Stimulated activated CD4-positive, alpha-beta T cell treated with anti-CD3 and anti-CD28 coated beads, TNF-alpha, amount 100 ng/mL, for 24 hours (primary cell): ENCODE data around the gene ENTR1.
"Not testable (repeated sequence)": the region's sequence is repeated elsewhere in the genome, so short reads cannot be mapped to it uniquely, and the experiment has no call there.

Experiments used
- DNase-seq, 3 experiments: peaks; one replicate each; pipeline ENCODE4 v3.0.0-alpha.2; 2020; ENCODE audit warnings: low read depth in 3 of 3

Gene ENTR1

DNA sequence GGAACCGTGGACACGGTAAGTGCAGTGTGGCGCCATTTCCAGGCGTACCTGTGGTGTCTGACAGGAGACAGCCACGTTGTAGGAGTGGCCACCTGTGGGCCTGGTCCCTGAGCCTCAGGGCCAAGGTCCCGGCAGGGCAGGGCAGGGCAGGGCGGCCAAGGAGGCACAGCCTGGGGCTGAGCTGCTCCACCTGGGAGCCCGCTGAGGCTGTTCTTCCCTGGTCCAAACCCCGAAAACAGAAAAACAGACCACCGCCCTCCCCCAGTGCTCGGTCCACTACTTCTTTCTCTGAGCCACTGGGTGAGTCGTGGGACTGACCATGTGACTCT, 8.6 kb upstream of the ENTR1 start:
- DNase-seq = no peak

DNA sequence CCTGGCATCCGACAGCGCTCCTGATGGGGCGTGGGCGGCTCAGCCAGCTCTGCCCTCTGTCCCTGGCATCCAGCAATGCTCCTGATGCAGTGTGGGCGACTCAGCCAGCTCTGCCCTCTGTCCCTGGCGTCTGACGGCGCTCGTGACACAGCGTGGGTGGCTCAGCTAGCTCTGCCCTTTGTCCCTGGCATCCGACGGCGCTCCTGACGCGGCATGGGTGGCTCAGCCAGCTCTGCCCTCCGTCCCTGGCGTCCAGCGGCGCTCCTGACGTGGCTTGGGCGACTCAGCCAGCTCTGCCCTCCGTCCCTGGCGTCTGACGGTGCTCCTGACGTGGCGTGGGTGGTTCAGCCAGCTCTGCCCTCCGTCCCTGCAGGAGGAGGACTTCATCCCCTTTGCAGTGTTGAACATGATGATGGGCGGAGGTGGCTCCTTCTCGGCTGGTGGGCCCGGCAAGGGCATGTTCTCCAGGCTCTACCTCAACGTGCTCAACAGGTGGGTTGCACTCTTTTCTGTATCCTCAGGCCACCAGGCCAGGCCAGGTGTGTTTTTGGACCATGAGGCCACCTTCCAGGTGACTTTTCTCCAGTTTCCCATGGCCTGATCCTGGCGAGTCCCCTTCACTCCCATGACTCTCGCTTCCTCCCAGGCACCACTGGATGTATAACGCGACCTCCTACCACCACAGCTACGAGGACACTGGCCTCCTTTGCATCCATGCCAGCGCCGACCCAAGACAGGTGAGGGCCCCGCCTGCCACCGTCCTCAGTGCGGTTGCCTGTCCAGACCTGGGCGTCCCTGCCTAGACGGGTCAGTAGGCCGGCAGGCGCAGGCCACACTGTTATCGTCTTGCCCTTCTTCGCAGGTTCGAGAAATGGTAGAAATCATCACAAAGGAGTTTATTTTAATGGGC, 8.0 kb upstream of the ENTR1 start:
- no peak for DNase-seq

DNA sequence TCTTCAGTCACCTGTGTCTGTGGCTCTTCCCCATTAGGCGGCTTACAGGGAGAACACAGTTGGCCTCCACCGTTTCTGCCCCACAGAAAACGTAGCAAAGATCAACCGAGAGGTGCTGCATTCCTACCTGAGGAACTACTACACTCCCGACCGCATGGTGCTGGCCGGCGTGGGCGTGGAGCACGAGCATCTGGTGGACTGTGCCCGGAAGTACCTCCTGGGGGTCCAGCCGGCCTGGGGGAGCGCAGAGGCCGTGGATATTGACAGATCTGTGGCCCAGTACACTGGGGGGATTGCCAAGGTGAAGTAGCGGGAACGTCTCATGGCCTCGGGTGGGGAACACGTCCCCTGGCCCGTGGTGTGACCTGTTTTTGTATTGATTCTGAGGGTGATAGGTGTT, 6.5 kb upstream of the ENTR1 start:
- no peak for DNase-seq

DNA sequence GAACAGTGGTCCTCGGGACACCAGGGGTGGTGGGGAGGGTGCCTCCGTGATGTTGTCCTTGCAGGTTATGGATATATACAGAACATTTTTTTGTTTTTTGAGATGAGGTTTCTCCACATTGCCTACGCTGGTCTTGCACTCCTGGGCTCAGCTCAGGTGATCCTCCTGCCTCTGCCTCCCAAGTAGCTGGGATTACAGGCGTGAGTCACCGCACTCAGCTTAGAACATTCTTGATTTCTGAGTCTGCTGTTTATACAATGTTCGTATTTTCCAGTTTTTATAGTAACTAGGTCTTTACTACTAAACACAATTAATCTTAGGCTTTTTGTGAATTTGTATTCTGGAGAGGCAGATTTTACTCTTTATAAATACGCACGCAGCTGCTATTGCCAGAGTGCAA, 6.0 kb upstream of the ENTR1 start:
- DNase-seq = no peak

DNA sequence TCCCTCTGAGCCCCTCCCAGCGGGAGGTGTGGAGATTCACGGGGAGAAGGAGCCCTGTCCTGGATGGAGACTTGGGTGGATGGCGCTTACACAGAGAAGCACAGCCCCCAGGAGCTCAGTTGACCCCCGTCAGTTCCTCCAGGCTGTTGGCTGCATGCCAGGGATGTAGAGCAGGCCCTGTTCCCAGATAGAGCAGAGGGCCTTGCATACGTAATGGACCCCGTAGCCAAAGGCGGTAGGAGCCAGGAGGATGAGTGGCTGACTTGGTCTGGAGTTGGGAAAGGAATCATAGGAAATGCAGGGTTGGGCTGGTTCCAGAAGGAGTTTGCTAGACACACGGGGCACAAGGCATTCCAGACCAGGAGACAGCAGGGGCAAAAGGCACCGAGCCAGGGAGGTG, 2.5 kb upstream of the ENTR1 start:
- DNase-seq = no peak

DNA sequence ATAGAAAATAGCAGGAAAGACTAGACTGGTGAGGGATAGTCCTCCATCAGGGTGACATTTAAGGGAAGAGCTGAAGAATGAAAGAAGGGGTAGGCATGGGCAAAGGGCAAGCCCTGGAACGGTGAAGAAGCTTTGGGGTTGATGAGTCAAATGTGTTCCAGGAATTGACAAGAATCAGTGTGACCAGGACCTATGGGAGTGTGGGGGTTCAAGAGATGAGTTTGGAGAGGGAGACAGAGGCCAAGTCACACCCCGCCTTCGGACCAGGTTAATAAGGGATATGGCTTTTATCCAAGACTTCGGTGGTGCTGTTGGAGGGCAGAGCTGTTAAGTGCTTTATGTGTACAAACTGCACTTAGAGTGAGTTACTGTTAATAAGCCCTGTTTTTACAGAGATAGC, 964 bp upstream of the ENTR1 start:
- DNase-seq = no peak

DNA sequence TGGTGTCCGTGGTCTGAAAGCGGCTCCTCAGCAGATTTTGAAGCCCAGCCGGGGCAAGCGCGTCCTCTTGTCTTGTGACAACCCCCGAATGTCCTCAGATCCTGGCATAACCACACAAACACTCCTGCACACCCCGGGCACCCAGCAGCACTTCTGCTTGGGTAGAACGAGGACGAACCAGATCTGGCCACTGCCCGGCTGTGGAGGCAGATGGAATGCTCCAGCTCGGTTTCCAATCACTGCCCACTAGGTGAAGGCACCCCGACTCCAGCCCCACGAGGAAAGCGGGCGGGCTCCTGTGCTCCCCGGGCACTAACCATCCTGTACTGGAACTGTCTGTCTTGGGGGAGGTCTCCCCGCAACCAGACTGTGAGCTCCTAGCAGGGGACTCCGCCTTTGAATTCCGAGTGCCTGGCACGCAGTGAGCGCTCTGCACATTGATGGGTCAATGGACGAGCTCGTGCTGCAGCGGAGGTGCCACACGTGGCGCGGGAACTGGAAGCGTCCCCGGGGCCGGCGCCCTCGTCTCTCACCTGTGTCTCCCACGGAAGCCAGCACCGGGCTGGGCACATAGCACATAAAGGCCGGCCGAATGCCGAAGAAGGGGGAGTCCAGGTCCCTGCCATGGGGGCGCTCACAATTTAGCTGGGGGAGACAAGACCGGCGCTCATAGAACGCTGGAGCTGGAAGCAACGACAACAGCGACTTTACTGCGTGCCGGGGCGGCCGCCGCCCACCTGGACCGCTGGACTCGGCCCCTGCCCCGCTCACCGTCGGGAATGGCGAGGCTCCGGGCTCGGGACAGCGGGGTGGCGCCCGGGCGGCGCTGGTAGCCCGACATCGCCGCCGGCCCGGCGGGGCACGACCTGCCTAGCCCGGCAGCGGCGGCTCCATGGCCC, 608 bp downstream of the ENTR1 start:
- DNase-seq = no peak

DNA sequence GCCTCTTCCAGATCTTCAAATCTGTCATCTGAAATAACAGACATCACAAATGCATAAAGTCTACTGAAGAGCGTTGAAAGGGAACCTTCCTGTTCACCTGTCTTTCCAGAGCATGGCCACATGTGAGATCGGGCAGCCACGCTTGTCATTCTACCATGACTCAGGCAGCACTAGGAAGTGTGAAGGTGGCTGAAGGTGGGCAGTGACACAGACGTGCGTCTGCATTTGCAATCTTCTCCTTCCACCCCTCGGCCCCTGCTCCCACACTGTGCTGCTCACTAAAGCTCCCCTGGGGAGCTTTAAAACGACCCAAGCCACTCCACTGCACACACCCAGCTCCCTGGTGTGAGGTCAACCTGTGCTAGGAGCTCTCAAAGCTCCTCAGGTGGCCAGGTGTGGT, 2.5 kb downstream of the ENTR1 start:
- no peak for DNase-seq

DNA sequence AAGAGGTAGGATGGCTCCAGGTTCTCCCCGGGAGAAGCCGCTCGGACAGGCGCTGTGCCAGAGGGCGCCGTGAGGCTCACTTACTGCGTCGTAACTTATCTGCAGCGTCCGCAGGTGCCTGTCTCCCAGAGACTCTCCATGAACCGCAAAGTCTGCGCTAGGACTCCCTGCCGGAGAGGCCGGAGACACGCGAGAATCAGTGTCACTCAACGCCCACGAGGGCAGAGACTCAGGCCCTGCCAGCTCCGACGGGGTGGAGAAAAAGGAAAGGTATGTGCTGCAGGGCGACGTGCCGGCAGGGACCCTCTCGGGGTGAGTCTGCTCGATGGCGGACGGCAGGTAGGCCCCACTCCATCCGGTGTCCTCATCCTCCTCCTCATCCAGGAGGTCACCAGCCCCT, 3.4 kb downstream of the ENTR1 start:
- not testable (repeated sequence) for DNase-seq

DNA sequence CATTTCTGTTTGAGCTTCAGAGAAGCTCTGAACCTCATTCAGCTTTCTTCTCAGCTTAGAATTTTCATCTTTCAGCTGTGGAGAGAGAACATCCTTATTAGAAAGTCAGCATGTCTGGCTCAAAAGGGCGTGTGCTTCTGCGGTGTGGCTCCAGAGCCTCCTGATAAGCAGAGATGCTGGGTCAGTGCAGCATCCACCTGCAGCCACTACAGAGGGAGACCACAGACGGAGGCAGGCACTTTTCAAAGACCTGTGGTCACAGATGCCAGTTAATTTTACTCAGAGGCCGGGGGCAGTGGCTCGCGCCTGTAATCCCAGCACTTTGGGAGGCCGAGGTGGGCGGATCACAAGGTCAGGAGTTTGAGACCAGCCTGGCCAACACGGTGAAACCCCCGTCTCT, 4.5 kb downstream of the ENTR1 start:
- not testable (repeated sequence) for DNase-seq

DNA sequence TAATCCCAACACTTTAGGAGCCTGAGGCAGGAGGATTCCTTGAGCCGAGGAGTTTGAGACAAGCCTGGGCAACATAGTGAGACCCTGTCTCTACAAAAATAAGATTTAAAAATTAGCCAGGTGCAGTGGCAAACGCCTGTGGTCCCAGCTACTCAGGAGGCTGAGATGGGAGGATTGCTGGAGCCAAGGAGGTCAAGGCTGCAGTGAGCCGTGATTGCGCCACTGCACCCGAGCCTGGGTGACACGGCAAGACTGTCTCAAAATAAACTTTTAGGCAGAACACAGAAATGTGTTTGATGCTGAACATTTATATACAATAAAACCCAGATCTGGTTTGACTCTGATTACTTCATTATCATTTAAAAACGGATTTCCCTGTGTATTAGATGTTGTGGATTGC, 4.9 kb downstream of the ENTR1 start:
- no peak for DNase-seq

DNA sequence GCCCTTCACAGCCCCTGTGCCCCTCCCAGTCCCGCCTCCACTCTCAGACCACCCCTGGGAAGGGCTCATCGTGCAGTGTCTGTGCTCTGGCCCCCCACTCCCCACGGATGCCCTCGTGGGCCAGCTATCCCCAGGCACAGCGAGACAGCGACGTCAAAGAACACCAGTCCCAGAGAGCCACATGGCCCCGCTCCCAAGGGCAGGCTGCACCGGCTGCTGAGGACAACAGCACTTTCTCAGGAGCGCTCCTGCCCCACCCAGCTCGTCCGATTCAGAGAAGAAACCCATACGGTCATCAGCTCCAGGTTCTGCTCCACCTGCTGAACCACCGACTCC, 5.6 kb downstream of the ENTR1 start:
- DNase-seq = no peak

DNA sequence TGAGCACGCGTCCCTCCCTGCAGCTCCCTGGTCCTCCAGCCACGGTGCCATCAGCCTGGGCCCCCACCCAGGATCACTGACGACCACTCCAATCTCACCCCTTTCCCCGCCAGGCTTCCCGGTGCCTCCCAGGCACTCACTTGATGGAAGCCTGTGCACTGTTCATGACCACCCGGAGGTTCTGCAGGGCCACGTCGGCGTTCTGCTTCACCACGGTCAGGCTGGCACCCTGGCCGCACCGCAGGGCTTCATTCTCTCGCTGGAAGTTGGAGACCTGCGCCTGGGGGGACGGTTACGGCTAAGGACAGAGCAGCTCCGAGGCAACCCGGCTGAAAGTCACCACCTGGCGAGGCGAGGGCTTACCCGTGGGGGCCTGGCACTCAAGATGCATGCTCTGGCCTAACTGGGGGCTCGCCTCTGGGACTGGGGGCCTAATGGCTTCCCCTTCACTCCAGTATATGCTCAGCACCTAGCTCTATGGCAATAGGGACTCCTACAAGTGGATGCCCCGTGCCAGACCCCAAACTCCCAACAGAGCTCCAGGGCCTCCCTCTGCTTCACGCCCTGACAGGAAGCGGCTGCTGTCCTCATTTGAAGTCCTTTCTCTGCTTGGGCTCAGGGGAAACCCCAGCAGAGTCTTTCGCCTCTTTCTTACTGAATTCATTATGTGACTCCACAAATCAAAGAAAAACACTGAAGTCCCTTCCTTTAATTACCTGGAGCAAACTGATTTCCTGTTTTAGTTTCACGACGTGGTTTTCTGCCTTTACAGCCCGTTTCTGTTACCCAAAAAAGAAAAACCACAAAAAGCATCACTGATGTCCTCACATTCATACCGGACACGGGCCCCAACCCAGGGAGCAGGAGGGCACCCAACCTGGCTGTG, 6.3 kb downstream of the ENTR1 start:
- DNase-seq = peak in 1 of 3 experiments; percentile 50

DNA sequence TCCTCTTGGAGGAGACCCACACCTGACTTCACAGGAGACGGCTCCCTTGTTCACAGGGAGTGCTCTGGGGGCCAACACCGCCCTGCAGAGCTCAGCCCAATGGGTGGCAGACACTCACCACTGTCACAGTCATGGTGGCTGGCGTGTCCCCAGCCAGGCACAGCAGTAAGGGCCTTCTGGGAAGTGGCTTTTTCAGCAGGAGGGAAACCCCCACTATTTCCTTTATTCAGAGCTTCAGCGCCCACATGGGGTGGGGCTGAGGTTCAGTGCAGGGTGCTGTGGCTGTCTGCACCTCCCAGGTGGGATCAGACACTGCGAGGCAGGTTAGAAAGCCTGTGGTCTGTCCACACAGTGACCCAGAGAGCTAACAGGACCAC, 6.9 kb downstream of the ENTR1 start:
- peak; percentile 51 to 75 (median 58) for DNase-seq

DNA sequence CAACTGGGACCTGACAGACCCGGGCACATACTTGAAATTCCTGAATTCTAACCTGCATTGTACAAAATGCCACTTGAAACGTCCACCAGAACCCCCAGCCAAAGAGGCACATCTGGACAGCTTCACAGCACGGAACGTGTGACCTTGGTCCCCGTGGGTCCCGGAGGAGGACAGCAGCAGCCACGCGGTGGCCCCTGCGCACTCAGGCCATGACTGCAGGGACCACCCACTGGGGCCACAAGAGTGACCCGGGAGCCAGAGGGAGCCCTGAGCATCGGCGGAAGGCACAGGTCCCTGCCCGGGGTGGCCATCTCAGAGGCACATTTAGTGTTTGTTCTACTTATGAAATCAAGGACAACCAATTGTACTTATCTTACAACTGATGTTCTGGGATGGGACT, 8.3 kb downstream of the ENTR1 start:
- DNase-seq = no peak

DNA sequence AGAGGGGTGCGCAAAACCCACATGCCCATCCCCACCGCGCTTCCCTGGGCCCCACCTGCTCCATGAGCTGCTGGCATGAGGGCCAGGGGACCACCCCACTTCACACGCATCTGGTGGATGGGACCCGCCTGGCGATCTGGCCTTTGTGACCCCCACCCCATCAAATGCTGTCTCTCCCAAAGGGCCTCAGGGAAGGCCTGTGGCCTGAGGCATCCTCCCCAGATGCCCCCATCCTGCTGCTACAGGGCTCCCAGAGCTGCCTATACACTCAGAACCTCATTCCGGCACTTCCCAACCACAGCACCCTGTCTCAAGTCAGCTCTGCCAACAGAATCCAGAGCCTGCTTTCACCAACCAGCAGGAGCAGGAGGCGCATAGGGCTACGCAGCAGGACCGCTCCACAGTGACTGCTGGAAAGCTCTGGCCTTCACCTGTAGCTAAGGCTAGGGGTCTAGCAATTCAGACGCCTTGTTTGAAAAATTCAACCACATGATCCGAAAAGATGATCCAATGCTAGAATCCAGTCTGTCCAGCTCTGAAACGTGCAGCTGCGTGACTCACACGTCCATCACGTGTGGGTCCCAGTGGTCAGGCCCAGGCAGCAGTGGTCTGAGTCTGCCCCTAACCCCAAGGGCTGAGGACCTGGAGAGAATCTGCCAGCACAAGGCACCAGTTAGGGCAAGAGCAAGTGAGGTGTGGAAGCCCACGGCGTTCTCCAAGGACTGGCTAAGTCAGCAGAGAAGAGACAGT, 9.1 kb downstream of the ENTR1 start:
- no peak for DNase-seq

DNA sequence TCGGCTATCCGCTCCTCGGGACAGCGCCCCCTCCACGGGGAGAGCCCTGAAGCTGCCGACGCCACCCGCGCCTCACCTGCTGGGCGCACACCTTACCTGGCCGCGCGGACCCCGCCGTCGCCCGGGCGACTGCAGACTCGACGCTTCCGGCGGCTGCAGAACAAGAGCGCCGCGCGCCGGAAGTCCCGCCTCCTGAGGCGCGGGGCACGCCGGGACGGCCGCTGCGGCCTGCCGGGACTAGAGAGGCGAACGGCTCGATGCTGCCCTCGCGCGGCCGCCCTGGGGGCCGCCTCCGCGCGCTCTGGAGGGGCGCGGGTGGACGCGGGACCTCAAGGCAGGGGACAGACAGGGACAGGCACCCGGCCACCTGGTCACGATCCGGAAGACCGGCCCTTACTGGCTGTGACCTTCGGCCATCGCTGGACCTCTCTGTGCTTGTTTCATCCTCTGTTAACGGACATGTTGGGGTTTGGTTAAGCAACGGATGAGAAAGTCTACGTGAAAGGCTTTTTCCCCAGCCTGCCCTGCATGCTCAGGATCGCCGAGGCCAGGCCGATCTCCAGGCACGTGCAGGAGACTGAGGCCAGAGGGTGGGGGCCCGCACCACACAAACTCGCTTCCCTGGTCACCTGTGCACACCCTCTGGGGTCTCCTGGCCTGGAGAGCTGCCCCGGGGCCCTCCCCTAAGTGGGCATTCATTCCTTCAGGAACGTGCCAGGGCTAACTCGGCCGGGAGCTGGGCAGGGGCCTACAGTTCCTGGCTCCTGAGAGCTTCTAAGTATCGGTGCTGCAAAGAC, 10.2 kb downstream of the ENTR1 start, which contains the start of gene SNAPC4:
TSS of gene SNAPC4 (minus strand) at position 133 of the 797 bp plus-strand sequence. CDS start 1,742 bp downstream, outside the sequence.
- DNase-seq = peak; percentile 73 to 85 (median 74)

DNA sequence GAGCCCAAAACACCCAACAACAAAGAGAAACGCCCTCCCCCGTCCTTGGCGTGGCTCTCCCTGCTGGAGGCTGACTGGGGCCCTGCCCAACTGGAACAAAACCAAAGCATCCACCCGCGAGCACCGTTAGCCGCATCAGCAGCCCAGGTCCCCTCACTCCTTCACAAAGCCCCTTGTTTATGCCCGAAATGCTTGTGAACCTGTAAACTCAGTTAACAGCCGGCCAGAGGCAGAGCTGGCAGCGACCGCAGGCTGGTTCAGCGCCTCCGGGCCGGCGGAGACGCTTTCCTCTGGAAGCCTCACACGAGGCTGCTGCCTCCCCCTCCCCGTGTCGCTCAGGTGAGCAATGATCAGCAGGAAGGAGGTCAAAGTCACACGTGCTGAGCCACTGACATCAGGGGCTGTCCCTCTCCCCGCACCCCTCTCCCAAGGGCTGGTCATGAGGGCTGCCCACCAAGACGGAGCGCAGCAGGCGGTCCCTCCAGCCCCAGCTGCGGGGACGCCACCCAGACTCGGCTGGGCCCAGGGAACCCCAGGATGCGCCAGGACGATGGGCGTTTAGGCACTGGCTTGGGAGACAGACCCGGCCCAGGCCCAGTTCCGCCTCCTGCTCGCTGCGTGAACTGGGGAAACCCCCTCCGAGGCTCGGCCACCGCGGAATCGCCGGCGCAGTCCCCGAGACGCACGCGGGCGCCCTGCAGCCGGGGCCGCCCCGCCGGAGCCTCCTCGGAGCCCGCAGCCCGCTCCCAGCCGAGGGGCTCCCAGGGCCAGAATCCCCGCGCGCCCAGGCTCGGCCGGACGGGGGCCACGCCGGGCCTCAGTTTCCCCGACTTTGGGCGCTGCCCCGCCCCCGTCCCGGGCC, 11.0 kb downstream of the ENTR1 start:
- peak in 1 of 3 experiments; percentile 49 for DNase-seq

DNA sequence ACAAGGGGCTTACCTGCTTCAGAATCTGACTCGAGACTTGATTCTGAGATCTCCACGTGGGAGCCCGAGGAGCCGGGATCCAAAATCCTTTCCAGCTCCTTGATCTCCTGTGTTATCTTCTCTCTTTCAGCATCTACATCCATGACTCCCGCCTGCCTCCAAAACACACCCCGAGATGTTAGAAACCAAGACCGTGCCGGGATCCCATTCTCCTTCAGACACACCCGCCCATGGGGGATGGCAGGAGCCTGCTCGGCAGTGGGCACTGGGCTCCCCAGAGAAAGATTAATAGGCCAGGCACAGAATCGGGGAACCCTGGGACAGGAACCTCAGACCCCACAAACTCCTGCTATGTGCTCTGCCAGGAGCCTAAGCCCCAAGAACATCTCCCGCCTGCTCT, 12.1 kb downstream of the ENTR1 start:
- DNase-seq = no peak
